Globus pallidus (tissue), 1 donor: Measurements from ENCODE around the gene P3H4.

Source experiments
- DNase-seq: peaks from one replicate; pipeline ENCODE4 v3.0.0-alpha.2; 2015; ENCODE audit warnings: low spot score

The P3H4 gene

DNA sequence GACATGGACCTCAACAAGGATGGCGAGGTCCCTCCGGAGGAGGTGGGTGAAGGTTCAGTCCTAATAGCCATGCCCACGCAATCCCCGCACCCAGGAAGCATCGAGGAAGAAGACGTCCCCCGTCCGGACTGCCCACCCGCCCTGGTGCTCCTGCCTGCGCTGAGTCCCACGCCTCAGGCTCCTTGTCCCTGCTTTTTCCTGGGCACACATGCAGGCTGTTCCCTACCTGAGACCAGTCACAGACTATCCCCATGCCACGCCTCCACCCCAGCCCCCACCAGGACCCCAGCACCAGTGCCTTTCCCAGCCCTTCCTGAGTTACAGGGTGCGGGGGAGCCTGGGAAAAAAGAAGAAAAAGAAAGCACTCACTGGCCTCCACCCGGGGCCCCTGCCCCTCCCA is 10.0 kb upstream of the P3H4 start:
- no peak for DNase-seq

DNA sequence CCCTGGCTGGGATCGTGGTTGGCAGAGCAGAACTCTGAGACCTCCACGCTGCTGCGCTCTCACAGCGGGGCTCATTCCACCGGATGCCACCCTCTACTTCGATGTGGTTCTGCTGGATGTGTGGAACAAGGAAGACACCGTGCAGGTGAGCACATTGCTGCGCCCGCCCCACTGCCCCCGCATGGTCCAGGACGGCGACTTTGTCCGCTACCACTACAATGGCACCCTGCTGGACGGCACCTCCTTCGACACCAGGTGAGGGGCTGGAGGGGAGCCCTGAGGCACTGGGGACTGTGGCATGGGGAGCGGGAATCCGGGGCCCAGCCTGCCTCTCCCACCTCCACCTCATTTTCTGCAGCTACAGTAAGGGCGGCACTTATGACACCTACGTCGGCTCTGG is 6.3 kb upstream of the P3H4 start:
- no peak for DNase-seq

DNA sequence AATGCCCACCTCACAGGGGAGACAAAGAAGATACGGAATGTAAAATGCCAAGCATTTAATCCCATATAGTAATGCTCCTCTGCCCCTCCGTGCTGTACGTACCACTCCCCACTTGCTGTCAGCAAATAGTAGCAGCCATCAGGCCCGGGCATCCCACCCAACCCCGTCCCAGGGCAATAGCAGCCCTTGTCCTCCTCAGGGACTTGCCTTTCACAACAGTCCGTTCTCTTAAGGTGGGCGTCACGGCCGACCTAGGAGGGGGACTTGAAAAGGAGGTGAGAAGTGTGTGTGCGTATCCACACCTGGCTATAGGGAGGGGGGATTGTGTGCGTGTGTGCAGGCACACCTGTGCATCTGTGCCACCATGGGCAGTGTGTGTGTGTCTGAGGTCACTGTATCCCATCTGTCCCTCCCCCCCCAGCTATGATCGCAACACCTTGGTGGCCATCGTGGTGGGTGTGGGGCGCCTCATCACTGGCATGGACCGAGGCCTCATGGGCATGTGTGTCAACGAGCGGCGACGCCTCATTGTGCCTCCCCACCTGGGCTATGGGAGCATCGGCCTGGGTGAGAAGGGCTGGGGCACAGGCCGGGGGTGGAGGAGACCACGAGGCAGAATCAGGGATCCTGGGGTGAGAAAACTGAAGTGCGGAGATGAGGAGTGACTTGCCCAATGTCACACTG is 5.0 kb upstream of the P3H4 start:
- no peak for DNase-seq

DNA sequence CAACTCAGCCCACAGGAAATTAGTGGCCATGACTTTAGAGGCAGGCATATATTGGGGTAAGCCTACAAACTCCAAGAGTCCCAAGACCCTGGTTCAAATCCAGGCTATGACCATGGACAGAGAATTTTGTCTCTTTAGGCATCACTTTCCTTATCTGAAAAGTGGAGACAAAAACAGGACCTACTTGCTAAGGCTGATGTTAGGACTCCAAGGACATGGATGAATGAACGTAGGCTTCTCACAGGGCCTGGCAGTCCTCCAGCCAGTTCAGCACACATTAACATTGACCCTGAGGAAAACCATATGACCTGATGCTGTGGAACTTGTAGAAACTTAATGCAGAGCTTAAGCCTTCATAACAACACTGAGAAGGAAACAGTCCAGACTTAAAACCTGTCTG is 2.4 kb upstream of the P3H4 start:
- DNase-seq: no peak

DNA sequence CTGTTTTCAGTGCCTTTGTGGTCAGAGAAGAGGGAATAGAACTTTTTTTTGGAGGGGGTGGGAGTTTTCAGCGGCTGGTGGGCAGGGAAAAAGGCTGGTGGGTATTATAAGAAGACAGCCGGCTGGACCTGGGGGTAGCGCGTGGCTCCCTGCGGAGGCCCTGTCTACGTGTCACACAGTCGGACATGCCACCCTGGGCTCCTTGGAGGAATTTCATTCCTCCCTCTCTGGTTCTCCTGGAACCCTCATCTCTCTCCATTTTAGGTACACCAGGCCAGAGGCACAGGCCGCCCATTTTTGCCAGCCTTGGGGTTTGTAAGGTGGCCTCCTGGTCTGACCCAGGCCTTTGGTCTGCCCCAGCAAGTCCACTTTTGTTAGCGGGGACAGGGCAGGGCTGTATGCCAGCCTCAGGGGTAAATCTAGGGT is 2.0 kb upstream of the P3H4 start:
- DNase-seq: no peak

DNA sequence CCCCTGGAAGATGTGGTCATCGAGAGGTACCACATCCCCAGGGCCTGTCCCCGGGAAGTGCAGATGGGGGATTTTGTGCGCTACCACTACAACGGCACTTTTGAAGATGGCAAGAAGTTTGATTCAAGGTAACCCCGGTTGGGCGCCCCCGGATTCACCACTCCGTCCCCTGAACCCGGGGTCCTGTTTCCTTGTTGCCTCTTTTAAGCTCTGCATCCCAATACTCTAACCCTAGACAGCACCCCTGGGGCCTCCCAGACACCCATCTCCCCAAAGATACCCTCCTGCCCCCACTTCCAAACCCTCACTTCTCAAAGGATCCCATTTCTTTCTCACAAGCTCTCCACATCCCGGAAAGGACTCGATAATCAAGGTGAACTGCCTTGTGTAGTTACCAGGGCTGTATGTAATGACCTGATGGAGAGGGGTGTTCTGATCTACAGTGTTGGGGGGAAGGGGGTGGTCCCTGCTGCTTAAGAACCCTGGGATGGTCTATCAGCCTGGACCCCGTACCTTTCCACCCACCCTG is 1.5 kb upstream of the P3H4 start:
- DNase-seq: no peak

DNA sequence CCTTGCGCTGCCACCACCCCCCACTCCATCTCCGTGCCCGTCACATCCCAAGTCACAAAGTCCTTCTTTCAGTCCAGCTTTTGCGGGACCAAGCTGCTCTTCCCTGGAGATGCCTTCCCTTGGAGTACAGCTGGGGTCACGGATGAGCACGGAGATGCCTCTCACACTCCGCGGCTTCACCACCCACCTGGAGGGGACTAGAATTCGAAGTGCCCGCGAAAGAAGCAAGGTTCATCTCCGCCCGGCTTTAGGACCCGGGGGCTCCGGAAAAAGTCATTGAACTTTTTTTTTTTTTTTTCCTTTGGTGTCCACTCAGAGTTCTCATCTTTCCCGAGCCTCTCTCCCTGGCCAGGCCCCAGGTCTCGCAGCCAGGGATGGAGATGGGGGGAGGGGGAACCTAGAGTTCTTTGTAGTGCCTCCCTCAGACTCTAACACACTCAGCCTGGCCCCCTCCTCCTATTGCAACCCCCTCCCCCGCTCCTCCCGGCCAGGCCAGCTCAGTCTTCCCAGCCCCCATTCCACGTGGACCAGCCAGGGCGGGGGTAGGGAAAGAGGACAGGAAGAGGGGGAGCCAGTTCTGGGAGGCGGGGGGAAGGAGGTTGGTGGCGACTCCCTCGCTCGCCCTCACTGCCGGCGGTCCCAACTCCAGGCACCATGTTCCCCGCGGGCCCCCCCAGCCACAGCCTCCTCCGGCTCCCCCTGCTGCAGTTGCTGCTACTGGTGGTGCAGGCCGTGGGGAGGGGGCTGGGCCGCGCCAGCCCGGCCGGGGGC is 817 bp upstream of the P3H4 start, which contains the start of gene FKBP10:
Gene FKBP10, plus strand, starts transcription at position 624 of the 771 bp plus-strand sequence. Its CDS starts 31 bp downstream, at position 655.
- peak; percentile 28 for DNase-seq

DNA sequence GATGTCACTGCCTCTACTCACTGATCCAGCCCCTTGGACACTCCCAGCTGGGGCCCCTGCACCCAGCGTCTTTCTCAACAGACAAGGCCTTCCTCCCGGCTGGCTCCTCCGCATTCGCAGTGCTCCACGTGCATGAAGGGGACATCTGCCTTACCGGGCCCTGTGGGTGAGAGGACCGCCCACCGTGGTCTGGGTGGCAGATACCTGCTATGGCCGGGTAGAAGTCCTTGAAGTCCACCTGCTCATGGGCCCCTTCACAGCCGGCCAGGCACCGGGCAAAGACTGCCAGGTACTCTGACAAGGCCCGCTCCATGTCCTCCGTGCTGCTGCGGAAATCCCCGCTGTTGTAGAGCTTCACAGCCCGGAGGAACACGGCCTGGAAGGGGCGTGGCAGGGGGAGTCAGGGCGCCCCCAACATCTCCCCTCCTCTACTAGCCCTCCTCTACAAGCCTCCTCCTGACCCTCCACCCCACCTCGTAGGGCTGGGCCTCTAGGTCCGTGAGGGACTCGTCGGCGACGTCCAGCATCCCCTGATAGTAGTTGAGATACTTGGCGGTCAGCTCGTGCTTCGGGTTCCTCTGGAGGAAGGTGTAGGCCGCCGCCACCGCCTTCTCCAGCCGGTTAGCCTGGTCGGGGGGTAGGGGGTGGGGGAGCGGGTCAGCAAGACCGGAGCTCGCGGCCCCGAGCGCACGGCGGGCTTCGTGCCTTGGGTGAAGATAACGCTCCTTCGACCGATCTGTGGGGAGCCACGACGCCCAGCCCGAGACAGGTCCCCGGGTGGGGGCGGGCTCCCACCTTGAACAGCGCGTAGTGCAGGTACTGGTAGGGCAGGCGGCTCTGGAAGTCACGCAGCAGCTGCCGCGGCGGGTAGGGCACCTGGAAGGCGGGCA is 845 bp downstream of the P3H4 start:
- DNase-seq: no peak

DNA sequence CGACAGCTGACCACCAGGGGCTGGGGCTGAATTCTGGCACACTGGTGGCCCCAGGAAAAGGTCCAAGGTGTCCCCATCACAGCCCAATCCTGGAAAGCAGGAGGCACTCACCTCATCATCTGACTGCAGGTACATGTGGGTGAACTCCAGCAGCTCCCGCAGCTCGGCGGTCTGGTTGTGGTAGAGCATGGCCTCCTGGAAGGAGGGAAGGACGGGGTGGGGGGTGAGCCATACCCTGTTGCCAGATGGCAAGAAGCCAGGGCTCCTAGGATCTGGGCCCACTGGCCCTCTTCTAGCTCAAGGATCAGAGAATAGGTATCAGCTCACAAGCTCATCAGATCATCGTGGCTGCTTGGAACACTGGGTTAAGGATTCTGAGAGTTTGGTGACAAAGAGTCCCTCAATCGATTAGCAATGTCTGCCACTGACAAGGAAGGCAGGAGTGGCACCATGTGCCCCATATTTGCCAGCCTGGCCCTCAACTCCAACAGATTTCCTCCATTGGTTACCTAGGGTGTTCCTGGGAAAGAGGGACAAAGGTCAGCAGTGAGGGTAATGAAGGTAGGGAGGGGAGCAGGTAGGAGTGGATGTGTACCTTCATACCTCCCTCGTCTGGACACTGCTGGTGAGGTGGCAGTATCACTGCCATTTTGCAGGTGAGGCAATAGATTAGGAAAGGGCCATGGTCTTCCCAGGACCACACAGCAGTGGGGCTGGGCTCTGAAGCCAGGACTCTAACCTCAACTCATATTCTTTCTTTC is 4.9 kb downstream of the P3H4 start:
- no peak for DNase-seq

DNA sequence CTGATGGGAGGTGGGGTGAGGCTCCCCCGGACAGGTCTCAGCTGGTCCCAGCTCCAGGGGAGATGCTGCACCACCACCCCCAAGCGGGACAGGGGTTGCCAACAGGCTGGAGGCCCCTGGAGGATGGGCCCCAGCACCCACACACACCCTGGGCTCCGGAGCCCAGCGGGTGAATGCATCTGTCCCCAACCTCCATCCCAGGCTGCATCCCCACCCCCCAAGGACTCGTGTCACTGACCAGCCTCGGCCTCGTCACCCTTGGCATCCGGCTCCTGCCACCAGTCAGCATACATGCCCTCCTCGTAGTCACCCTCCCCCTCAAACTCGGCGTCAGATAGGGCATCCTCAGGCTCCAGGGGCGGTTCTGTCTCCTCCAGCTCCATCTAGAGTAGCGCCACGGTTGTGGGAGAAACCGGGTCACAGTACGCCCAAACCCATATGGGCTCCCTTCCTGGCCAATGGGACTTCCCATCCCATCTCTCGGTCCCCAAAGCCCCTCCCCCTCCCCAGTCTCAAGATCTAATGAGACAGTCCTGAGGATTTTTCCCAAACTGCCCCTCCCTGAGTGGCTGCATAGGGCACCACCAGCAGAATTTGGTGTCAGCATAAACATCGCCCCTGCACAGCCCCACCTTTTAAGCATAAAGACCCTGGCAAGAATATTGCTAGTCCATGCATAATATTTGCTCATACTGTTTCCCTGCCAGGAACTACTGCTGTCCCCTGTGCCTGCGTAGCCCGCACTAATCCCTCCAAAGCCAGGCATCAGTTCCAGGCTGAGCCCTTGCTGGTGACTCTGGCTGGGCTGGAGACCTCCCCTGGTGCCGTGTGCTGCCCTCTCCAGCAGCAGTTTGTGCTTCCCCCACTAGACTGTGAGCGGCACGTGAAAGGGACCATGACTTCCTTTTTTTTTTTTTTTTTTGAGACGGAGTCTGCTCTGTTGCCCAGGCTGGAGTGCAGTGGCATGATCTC is 8.4 kb downstream of the P3H4 start:
- no peak for DNase-seq

DNA sequence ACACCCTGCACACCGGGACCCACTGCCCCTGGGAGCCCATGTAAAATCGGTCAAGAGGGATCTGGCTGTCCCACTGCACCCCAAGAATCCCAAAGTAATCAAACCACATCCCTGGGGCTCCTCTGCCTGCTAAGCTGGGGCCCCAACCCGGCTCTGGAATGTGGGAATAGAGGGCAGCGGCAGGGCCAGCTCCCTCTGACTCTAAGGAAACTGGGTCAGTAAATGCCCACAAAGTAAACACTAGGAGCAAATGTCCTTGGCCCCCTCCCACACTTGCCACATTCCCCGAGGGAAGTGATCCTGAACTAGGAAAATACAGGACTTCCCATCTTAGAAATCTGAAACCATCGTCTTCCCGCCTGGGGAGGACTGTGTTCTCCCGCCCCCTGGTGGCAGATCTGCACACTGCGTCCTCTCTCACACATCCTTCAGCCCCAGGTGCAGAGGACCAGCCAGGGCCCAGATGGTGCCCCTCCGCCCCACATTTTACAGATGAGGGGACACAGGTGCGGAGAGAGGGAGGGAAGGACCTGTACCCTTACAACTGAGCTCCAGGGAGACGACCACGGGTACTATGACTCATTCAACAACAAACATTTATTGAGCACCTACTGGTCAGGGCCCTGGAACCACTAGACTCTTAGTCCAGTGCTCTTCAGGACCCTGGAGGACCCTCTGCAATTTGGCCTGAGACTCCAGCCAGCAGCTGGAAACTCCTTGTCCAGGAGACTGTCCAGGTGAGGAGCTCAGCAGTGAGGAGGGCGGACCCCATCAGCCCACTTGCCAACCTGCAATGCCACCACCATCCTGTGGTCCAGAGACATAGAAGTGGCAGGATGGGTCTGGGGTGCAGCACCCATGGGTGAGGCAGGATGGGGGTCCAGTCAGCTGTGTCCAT is 10.1 kb downstream of the P3H4 start:
- DNase-seq: peak; percentile 64

DNA sequence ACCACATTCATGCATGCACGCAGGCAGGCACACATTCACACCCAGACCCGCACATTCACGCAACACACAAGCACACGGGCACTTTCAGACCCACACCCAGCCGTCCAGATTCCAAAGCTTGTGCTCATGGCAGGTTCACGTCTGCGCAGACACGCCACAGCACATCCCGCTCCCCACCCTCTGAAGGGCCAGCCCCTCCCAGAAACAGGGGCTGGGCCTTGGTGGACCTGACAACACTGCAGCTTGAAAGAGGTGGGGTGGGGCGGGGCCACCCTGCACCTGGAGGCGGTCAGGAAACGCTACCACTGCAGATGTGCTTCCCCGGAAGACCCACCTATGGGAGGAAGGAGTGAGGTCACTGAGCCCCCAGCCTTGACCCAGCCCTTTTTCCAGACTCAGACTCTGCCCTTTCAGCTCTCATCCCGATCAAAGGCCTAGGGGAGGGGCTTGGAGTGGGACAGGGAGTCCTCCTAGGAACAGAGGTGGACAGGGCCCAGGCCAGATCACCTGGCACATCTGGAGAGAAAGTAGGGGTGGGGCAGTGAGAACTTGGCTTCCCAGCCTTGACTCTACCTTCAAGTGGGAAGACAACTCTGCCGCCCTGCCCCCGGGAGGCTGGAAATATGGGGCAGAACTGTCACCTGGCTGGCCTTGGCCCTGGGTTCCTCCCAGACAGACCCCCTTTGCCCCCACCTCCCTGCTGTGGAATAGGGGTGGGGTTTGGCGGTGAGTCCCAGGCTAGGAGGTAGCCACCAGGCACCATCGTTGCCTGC is 11.0 kb downstream of the P3H4 start:
- no peak for DNase-seq

DNA sequence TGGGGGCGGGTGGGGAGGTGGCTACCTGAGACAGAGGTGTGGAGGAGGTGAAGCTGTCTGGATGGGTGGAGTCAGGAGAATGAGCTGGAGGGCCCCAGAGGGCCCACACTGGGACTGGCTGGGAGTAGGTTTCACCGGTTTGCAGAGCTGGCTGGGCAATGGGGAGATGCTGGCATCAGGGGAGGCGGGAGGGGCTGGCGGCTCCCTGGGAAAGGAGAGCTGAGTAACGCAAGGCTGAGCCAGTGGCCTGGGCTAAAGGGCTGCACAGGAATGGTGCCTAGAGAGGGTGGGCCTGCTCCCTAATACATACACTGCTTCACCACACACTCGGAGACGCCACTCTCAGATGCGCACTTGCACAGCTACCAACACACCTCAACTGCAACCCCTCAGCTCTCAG is 12.4 kb downstream of the P3H4 start:
- DNase-seq: no peak

DNA sequence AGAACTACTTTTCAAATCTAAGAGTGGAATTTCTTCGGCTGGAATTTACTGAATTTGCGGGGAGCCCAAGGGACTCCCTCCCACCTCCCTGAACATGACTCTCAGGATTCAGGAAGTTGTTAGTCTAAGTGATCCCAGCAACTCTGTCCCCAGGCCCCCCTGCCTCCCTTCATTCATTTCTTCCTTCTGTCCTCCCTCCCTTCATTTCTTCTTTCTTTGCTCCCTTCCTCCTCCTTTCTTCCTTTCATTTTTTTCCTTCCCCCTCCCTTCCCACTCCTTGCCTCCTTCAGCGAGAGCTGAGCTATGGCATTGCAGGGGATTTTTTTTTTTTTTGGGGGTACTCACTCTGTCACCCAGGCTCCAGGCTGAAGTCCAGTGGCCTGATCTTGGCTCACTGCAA is 14.4 kb downstream of the P3H4 start:
- no peak for DNase-seq

DNA sequence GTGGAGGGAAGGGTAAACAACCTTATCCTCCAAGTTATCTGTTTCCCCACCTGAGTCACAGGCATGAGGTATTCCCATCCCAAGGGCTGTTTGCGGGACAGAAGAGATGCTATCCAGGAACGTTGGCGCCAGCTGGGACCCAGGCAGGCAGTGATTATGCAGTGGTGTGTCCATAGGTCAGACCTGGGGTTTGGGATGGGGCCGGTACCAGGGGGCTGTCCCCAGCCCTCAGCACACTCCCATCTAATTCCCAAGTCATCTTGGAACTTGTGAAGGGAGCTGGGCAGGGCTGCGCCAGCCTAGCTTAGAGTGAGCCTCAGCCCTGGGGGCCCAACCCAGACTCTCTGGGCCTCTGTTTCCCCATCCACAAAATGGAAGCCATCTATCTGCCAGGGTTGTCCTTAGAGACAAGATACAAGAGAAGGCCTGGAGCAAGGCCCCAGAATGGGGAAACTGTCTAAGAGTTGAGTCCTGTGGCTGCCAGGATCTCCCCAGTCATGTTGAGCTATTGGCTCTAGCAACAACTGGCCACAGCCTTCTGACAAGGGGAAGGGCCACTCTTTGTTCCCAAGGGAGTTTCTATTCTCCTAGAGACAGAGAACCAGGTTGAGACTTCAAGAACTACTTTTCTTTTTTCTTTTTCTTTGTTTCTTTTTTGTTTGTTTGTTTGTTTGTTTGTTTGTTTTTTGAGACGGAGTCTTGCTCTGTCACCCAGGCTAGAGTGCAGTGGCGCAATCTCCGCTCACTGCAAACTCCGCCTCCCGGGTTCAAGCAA is 15.4 kb downstream of the P3H4 start:
- no peak for DNase-seq

DNA sequence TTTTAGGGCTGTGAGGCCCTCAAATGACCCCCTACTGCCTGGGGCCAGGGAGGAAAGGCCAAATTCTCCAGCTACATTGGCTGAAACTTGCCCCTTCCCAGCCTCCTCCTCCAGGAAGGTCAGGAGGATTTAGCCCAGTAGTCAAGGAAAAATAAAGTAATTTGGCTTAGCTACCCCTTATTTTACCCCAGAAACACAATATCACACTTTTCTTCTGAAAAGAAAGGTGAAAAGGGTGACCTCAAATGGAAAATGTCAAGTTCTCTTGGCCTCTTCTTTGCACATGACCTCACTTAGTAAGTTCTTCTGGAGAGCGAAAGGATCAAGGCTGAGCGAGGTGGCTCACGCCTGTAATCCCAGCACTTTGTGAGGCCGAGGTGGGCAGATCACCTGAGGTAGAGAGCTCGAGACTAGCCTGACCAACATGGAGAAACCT is 17.2 kb downstream of the P3H4 start:
- DNase-seq: no peak

DNA sequence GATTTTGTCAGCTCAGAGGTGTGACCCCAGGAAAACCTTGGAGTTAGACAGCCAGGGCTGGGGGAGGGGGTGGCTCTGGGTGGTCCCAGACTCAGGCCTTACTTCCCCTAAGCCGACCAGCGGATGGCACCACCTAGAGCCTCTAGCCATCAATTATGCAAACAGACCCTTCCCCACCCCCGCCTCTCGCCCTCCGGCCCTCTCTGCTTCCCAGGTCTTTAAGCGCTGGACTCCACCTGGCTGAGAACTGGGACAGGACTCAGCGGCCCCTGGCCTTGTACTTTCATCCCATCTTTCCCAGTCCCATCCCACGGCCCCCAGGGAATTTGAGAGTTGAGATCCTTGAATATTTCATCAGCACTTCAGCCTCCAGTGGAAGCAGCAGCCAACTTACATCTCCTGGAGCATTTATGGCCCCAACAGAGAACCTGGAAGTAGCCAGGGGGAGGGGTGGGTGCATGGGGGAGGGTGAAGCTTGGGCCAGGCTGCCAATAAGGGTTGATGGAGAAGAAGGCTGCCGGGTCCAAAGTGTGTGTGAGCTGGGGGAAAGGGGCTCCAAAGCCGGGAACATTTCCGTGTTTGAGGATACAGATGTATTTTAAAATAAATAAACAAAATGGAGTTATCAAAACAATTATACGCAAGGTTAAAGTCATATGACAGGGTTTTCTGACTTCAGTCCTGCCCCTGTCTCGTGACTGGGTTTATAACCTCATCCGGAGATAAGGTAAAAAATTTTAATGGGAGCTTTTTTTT is 17.8 kb downstream of the P3H4 start:
- no peak for DNase-seq
